ENCODE results near the gene PLXND1.
"Not testable (repeated sequence)": the region's sequence is repeated elsewhere in the genome, so short reads cannot be mapped to it uniquely, and the experiment has no call there.

DNA sequence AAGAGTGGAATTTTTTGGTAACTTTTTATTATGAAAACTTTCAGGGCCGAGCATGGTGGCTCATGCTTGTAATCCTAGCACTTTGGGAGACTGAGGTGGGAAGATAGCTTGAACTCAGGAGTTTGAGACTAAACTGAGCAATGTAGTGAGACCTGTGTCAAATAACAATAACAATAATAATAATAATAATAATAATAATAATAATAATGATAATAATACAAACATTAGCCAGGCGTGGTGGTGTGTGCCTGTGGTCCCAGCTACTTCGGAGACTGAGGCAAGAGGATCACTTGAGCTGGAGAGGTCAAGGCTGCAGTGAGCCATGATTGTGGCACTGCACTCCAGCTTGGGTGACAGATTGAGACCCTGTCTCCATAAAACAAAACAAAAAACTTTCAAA is 60.5 kb downstream of the PLXND1 start:
- TF ChIP-seq TCF7L2 (IDR thresholded peaks at IDR 0.05; ENCODE audit: borderline replicate concordance, extremely low read depth, insufficient read depth, insufficient read length); EZH2phosphoT487 (IDR thresholded peaks at IDR 0.05; ENCODE audit: borderline replicate concordance); CEBPB (IDR thresholded peaks at IDR 0.05; ENCODE audit: low read depth): not testable (repeated sequence)

All from HCT116 (cell line).